Activated CD8-positive, alpha-beta memory T cell treated with anti-CD3 and anti-CD28 coated beads, Interleukin-2, amount 50 U/mL, for 1 hour (primary cell): Measurements from ENCODE around the gene NFASC.

Source experiments
- DNase-seq: peaks from one replicate; pipeline ENCODE4 v3.0.0-alpha.2; 2020; ENCODE audit errors: extremely low read depth

The NFASC gene

DNA sequence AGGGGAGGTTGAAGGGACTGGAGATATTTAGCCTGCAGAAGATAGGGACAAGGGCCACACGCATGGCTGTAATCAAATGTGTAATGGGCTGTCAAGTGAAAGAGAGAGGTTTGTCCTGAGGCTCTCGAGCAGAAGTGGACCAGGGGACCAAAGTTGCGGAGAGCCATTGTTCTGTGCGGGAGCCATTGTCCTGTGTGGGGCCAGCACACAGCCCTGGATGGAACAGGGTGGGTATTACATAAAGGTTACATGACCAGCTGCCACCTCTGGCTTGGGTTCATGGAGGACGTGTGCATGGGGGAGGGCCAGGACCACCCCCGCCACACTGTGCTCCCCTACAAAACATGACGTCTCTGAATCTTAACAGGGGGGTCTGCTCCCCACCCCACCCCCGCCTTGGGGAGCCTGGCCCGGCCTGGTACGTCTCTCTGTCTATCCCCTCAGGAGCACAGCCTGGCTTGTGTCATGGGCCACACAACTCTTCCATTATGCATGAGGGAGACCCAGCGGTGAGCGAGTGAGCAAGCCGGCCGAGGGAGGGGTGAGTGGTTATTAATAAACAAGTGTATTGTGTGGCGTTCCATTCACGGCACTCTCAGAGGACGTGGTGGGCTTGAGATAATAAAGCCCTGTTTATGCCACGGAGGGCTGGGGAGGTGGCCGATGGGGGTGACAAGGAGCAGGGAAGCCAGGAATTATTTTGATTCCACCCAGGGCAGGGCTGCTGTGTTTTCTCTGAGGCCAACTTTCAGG lies at the start of gene NFASC:
Gene NFASC (plus strand): TSS at position 703 of the 753 bp plus-strand sequence. CDS start 73,454 bp downstream, outside the sequence.
- no peak for DNase-seq

DNA sequence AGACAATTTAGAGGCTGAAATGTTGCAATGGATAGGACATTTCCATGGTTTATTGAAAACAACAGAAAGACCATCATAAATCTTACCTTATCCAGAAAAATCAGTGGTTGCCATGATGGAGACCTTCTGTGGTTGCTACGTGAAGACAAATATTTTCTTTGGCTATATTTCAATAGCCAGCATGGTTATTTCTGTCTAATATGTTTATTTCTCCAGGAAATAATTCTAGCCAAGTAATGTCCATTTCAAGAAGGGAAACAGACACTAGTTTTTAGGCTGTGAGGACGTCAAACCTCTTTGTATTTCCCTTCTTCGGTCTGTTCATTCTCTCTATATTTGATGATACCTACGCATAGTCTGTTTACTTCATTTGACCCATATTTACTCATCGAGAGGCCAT lies 49.2 kb upstream of the NFASC start:
- no peak for DNase-seq

DNA sequence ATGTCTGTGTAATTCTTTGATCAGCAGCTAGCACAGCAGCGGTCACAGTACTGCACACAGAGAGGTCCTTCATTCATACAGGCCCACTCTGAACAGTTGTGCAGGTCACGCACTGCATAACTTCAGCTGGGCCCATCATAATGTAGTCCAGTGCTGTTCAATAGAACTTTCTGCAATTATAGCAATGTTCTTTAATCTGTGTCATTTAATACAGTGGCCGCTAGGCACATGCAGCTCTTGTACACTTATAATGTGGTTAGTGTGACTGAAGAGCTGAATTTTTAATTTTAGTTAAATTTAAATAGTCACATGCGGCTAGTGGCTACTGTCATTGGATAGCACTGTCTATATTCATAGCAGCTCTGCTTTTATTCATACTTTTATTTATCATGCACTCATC lies 48.7 kb upstream of the NFASC start:
- DNase-seq, result no peak

DNA sequence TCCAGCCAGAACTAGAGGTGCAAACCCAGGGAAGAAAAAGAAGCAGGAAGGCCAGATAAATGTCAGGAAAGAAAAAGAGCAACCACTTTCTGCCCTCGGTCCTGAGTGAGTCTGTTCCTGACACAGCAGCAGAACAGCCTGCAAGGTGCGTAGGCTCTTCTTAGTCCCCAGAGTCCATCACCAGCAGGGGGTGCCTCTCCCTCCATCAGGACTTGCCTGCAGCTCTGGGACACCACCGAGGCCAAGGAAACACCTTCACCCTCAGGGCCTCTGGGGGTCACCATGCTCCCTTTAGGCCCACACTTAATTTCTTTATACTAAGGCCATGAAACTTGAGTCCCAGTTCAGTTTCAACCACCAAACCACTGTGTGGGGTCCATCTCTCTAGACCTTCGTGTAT lies 43.7 kb upstream of the NFASC start:
- no peak for DNase-seq

DNA sequence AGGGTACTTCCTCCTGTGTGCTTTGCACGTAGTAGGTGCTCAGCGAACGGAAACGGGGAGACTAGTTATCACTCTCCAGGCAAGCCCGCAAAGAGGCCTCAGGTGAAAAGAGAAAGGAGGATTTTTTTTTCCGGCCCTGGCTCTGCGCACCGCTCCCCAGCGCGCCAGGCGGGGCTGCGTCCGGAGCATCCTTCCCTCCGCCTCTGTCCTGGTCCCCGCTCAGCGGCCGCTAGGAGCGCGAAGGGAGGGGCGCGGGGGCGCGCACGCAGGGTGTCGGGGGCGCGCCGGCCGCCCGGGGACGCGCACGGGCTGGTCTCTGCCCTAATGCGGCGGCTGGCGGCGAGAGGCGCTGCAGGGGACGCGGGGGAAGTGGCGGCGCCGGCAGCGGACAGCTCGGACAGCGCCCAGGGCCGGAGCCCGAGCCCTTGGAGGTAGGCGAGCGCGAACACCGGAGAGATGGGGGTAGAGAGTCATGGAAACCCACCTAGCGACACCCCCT lies 42.3 kb upstream of the NFASC start:
- DNase-seq, result no peak

DNA sequence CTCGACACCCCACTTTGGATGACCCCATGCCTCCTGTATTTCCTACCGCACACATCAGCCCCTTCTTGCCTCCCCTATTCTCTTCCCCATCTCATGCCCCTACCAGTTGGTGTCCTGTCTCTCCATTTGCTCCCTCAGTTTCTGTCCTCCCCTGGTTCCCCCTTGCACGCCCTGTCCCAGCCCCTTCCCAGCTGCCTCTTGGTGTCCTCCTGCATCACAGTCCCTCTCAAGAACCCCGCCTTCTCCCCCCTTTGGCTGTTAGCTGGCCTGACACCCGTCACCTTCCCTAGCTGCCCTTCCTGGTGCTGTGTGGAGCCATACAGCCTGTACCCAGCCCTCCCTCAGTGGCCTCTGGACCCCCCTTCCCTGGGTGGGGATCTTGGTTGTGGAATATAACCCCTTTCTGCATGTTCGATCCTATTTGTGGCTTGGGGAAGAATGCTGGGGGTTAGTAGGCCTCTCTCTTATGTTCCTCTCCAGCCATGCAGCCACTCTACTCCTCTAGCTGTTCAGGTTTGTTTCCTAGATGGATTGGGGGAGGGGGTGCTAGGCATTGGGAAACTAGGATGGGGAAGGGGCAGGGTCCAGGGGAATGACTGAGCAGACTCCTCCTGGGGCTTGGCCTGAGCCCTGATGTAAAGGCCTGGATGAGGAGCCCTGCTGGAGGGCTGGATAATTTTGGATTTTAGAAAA lies 41.4 kb upstream of the NFASC start:
- no peak for DNase-seq

DNA sequence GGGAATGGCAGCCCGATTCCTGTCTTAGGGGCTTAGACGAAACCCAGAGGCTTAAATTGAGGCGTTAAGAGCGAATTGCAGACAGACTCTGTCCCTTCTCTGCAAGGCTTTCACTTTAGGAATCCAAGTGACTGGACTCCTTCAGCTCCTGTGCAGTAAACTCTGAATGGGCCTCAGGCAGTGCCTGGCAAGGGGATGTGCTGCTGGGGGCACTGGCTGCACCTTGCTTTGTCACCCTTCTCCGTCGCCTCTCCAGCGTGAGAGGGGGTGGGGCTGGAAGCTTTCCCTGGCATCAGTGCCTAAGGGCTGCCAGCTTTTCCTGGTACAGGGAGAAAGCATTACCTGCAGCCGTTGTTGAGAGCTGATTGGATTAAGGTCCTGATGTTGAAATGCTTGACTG lies 39.9 kb upstream of the NFASC start:
- no peak for DNase-seq

DNA sequence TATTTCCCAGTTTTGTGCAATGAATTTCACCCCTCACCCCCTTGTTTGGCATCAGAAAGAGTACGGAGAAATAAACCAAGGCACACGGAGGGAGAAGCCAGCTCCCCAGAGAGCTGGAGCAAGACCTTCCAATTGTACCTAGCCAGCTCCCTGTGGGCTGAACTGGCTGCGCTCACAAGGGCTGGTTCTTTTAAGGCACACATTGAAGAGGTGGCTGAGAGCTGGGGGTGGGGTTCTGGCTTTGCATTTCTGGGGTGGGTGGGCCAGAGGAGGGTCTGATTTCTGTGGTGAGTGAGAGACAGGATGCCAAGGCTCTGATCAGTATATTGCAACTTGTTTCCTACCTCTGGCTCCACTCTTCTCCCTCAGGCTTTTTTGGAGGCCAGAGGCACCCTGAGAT lies 39.5 kb upstream of the NFASC start:
- no peak for DNase-seq

DNA sequence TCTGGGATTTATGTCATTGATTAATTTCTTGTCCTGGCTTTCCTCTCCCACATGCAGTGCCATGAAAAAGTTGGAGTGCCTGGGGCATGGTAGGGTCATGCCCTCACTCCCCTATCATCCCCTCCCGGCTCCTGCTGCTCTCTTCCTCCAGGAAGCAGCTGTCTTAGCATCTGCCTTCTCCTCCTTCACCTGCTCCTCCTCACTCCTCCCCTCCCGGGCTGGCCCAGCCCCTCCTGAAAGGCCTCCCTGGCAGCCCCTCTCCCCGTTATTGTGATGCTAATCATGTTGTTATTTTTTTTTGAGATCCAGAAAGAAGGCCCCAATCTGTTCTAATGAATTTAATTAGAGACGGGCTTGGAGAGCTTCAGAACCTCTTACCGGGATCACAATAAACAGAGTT lies 36.3 kb upstream of the NFASC start:
- no peak for DNase-seq

DNA sequence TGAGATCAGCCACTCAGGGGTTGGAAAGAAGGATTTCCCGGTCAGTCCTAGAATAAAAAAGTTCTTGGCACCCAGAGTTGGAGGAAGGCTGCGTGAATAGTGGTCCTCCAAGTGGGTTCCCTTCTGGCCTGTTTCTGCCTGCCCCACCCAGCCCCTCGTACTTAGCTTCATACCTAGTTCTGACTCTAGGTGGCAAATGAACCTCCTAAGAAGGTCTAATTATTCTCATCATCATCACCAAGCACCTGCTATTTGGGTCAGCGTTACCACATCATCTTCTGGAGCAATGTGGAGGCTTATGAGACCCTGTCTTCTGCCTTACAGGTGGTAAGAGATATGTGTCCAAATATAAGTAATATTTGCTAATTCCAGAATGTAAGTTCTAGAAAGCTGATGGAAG lies 35.9 kb upstream of the NFASC start:
- DNase-seq, result no peak

DNA sequence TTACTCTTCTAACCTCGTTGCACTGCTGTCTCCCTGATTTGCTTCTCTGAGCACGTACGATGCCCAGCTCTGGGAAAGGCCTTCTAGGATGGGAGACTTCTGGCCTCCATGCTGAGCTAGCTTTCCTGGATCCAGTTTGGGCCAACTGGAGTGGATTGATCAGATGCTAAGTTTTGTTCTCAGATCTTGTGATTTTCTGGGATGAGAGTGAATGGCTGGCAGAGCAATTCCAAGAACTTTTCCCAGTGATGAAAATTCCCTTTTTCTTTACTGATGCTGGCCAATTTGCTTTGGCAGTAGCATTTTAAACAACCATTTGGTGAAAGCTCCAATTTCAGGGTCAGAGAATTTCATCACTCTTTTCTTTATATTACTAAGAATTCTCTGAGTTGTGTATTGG lies 34.9 kb upstream of the NFASC start:
- DNase-seq, result no peak

DNA sequence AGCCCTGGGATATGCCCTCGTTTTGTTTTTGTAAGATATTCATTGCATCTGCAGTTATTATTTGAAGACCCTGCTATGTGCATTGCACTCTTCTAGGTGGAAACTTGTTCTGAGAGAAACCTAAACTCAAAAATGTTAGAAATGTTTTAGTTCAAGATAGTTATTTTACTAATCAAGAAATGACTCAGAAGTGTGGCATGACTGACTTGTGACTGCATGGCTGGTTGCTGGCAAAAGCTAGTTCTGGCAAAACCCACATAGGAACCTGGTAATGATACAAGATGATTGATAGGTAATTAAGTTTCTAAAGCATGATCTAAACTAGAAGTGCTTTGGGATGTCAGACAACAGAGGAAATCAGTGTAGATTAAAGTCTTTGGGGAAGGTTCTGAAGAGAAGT lies 33.8 kb upstream of the NFASC start:
- no peak for DNase-seq

DNA sequence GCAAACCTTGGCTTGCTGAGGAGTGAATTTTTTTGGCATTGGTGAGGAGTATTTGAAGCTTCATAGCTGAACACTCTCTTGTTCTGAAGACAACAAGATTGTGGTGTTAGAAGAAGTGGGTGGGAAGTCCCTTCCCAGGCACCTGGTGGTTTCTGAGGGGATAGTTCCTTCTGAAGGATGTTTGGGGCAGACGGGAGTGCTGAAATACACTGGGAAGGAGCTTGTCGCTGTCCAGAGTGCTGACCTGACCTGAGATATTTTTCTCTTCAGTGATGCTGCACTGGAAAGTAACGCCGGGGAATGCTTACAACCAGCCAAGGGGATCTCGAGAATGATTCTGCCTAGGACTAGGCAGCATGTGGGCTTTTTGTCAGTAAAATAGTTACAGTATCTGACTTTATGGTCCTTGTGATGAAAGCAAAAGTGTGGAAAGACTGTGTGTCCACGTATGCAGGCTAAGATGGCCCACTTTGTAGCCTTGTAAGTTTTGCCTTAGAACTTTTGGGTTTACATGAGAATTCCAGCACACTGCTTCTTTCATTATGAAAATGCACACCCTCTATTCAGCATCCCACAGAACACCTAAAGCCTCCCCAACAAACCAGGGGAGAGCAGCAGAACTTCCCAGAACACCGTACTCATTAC lies 33.1 kb upstream of the NFASC start:
- DNase-seq, result no peak

DNA sequence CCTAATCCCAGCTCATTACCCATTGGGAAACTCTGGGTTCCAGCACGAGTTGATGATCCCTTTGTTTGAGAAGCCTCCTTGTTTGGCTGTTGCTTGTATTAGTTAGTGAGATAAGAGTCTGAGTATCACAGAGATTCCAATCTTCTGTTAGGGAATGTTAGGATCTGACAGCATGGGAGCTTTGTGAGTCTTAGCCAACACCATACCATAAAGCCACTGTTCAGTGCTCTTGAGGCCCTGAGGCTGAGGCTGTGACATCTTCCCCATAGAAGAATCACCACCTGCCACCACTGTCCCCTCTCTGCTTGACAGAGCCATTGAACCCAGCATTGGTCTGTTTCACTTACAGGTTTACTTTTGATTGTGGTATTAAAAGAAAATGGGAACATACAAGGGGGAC lies 29.3 kb upstream of the NFASC start:
- DNase-seq, result no peak

DNA sequence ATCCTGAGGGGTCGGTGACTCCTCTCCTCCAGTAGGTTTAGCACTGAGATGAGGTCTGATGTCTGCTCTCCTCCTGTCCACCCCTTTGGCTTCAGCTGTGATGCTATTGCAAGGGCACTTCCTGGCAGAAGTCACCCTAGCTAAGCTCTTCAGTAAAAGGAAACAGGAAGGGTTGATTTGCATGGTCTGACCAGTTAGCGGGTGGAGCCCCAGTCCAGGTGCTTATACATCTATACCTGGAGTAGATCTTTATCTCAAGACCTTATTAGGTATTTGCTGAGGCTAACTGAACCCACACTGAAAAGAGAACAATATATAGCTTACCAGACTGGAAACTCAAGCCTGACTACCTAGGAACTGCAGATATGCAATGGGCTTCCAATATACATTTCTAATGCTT lies 28.9 kb upstream of the NFASC start:
- DNase-seq, result no peak

DNA sequence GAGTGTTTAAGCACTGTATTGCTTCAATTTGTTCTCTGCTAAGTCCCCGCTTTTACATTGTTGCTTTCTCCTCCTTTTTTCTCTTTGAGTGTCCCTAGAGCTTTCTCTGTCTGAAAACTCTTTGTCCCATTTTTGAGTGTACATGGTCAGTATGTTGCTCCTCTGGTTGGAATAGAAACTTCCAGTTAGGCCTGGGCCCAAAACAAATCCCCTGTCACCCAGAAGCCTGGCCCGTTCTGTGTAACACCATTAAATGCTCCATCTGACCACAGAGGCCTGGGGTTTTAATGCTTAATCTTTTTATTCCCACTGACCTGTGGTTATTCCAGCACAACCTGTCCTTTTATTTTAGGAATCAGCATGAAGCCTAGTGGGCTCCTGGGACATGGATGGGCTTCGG lies 28.3 kb upstream of the NFASC start:
- no peak for DNase-seq

DNA sequence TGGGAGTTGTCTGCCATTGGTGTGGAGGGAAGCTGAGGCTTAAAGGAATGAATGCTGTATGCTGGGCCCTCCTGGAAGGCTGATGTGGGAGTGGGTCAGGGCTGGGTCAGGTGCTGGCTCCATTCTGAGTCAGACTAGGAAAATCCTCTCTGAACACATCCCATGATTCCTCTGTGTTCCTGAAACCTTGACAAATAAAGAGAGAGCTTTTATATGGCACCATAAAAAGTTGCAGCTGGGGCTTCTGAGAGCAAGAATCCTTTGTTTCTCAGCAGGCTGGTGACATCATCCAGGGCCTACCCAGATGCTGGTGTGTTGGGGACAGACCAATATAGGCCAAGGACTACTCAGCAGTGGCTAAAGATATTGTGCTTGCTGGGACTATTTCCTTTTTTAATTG lies 27.8 kb upstream of the NFASC start:
- DNase-seq, result no peak

DNA sequence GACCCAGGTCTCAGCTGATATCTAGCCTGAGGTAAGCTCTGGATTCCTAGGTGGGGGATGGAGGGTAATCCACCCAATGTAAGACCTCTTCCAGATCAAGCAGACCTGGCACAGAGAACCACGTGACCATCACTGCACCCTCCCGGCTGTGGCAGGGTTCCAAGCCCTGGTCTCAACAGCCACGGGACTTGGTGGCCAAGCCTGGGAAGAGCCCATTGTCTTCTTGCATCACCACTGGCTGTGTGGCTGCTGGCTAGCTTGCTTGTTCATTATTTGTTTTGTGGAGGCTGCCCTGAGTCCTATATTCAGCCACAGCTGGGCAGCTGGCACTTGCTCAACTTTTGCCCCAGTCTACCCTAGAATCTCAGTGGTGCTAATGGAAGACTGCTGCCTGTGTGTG lies 24.1 kb upstream of the NFASC start:
- no peak for DNase-seq

DNA sequence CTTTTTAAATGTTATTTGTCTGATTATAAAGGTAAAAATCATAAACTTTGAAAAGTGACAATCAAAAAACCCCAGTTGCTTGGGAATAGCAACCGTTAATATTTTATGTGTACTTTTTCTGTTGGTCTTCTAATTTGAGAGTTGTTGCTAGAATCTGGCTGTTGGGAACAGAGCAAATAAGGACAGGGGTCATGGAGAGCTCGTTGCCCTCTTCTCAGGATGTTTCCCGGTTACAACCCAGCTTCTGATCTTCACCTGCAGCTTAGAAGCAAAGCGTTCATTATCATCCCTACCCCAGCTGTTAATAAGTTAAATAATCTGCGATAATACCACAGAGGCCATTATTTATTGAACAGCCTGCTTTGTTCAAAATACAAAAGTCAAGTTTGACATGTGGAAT lies 22.1 kb upstream of the NFASC start:
- DNase-seq, result no peak

DNA sequence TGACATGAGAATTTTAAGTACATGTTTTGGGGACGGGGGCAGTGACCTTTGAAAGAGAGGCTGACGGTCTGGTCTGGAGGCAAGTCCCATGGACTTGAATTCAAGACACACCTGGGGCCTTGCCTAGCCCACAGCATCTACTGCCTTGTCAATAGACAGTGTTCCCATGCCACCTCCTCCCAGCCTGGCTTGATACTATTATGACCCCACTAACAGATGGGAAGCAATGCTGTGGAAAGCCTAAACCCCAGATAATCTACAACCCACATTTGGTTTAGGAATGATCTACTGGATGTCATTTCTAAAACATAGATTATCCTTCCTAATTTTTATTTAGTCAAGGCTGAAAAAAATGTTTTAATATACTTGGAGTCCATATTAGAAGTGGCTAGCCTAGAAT lies 17.8 kb upstream of the NFASC start:
- DNase-seq, result no peak

DNA sequence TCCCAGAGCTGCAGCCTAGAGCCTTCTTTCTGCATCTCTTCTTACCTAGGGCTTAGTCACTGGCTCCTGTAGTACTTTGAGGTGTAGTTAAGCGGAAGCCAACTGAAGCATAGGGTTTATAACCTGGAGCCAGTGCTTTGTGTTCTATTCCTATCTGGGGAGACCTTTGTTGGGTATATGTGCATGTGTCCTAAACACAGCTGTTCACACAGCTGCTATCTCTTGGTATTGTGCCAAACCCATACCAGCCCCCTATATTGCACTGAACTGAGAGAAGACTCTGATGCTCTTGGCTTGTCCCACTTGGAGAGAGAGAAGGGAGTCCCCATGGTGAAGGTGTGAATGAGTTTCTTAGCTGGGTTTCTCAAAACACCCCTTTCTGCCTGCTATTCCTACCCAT lies 17.2 kb upstream of the NFASC start:
- no peak for DNase-seq

DNA sequence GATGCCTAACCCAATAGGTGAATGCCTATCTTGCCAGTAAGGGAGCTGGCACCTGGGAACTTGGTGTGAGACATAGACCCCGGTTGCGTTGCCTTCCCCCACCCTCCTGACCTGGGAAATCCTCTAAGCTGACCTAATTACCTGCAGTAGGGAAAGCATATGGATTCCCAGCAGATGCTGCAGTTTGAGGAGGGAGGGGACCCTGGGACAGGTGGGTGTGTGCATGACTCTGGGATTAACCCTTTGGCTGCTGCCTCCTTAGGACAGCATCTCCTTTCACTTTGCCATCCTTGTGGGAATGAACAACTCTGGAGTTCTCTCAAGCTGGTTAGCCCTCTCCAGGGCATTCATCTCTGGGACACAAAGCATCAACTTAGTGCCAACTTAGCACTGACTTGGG lies 16.4 kb upstream of the NFASC start:
- no peak for DNase-seq

DNA sequence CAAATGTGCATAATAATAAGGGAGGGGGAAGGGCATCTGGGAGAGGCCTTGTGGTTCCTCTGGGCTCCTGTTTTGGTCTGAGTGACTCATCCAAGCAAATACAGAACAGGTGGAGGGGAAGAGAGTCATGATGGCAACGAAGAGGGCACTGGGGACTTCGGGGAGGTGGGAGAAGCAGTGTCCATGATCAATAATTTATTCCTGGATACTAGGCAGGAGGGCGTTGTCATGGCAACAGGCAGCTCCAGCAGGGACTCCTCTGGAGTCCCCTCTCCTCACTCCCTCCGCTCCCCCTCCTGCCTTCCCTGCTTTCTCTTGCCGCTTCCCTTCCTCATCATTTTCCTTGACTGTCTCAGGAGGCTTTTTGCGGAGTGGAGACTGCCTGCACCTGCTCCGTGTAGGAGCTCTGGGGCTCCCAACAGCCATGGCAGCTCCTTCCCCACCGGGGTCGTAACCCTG lies 12.3 kb upstream of the NFASC start:
- no peak for DNase-seq
